GM12874 (cell line): Measurements from ENCODE around the gene SCAND1.

Experiments
- TF ChIP-seq, protein P1 (sequence below): IDR thresholded peaks from 2 replicates; pipeline ENCODE4 v1.5.1; 2011; ENCODE audit warnings: low read depth, mild to moderate bottlenecking, control low read depth, low read length, moderate library complexity; ENCODE audit not compliant: insufficient read depth

Gene SCAND1

DNA sequence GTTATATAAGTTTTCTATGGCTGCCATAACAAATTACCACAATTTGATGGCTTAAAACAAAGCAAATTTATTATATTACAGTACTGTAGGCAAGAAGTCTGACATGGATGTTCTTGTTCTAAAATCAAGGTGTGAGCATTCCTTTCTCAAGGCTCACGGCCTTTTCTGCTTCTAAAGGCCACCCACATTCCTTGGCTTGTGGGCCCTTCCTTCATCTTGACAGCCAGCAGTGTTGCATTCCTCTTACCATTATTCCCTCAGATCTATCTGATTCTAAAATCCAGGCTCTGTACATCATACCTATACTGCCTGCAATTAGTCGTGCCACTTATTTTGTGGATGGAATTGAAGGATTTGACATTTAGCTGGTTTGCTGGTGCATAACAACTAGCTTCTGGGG lies 17.7 kb upstream of the SCAND1 start:
- TF ChIP-seq, protein P1, sequence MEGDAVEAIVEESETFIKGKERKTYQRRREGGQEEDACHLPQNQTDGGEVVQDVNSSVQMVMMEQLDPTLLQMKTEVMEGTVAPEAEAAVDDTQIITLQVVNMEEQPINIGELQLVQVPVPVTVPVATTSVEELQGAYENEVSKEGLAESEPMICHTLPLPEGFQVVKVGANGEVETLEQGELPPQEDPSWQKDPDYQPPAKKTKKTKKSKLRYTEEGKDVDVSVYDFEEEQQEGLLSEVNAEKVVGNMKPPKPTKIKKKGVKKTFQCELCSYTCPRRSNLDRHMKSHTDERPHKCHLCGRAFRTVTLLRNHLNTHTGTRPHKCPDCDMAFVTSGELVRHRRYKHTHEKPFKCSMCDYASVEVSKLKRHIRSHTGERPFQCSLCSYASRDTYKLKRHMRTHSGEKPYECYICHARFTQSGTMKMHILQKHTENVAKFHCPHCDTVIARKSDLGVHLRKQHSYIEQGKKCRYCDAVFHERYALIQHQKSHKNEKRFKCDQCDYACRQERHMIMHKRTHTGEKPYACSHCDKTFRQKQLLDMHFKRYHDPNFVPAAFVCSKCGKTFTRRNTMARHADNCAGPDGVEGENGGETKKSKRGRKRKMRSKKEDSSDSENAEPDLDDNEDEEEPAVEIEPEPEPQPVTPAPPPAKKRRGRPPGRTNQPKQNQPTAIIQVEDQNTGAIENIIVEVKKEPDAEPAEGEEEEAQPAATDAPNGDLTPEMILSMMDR, result no peak

DNA sequence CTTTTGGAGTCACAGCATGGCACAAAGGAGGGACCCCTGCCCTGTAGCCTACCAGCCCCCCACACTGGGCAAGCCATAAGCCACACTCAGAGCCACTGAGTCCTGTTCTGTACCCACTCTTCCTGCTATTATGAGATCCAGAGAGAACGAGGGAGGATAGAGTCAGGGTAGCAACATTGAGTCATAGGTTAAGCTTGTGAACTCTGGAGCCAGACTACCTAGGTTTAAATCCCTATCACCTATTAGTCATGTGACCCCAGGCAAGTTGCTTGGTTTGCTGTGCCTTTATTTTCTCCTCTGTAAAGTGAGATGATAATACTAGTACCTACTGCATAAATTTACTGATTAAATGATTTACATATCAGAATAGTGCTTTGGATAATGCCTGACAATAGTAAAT lies 14.6 kb upstream of the SCAND1 start:
- TF ChIP-seq, protein P1, result no peak

DNA sequence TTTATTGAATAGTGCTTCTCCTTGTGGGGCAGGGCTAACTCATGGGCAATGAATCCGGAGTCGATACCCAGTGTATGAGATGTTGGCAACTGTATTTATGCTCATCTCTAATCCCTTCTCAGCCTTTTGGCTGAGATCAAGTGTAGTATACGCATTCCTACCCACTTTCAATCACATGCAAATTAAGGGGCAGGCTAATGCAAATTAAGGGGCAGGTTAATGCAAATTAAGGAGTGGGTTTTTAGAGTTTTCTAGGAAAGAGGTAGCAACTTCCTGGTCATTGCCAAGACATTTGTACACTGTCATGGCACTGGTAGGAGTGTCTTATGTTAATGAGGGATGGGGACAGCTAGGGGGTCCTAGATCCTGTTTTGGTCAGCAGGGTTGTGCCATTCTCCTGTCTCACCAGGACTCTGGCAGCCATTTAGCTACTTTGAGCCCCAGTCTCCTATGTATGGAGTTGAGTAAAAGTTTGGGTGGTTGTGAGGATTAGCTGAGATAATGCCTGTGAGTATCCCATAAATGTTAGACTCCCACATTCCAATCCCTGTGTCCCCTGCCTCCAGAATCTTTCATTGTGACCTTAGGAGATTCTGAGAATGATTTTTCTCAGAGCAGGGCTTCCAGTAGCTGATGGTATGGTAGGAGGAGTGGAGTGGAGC lies 13.8 kb upstream of the SCAND1 start, which contains the start of gene CNBD2:
TSS of gene CNBD2 (plus strand) at position 612 of the 662 bp plus-strand sequence. CDS start 173 bp downstream, outside the sequence.
- TF ChIP-seq, protein P1, result no peak

DNA sequence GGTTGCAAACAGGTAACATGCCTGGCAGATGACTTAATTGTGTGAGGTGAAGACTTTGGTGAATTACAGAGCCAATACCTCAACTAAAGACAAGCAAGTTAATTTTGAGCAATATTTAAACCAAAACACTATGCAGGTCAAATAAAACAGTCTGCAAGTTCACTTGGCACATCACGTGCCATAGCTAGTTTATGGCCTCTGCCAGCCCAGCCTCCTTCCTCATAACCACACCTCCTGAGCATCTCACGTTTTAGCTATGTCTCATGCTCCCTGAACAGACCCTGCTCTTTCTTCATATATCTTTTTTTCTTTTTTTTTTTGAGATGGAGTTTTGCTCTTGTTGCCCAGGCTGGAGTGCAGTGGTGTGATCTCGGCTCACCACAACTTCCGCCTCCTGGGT lies 9.6 kb upstream of the SCAND1 start:
- TF ChIP-seq, protein P1, result no peak

DNA sequence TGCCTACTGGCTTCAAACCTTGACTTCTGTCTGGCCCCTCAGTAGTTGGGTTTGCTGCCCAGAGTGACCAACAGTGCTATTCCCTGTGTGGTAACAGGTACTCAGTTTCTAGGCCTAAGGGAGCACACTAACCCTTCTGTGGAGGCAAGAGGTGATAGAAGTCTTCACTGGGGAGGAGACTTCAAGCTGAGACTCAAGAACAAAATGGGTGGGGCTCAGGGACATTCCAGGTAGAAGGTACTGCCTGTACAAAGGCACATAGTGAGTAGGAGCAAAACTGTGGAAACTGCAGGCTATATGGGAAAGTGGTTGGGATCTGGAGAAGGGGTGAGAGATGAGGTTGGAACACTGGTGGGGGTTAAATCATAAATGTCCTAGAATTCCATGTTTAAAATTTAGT lies 2.3 kb upstream of the SCAND1 start:
- TF ChIP-seq, protein P1, result no peak

DNA sequence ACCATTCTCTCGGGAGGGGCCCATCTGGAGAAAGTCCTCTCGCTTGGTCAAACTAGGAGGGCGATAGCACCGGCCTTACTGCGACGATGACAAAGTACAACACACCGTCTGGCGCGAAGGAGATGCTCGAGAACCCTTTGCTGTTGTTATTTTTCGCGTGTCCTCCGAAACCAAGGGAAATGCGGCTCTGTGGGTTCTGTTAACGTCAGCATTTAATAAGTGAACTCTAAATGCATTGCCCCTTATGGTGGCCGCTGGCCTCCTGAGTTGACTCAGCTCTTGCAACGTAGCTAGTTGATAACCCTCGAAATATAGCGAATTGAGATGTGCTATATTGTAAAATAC lies 577 bp upstream of the SCAND1 start:
- TF ChIP-seq, protein P1, result no peak

DNA sequence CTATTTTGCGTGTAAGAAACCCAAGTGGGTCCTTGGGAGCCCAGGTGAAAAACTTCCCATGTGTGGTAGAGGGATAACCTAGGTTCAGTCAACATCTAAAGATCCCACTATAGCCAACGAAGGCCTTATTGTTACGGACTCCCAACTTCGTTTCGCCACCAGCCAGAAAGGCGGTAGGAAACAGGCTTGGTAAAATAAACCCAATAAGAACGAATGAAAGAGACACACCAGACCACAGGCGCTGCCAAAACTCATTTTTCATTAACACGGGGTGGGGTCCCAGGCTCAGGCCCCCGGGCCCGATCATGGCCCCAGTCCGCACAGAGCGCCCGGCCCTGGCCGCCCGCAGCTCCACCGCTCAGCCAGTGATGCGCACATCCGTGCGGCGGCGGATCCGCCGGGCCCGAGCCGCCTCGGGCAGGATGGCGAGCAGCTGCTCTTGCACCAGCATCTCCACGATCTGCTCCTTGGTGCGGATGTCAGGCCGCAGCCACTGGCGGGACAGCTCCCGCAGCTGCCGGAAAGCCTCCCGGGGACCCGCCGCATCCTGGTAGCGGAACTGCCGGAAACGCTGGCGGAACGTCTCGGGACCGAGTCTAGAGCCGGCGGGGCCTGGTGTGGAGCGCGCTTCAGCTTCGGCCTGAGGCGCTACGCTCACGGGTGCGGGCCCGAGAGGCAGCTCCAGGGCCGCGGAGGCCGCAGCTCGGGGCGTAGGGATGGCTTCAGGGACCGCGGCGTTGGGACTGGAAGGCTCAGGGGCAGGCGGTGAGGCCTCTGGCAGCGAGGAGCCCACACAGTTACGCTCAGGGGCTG lies 709 bp downstream of the SCAND1 start:
- TF ChIP-seq, protein P1, result no peak
